Measurements from ENCODE around the gene PDZD7.
A peak's percentile ranks its signal among the peaks of the same experiment; 100 is the strongest.
"Not testable (repeated sequence)": the region's sequence is repeated elsewhere in the genome, so short reads cannot be mapped to it uniquely, and the experiment has no call there.

PDZD7 gene

GRCh38 chr10:101035916-101036702, 5.2 kb upstream of the PDZD7 start:
- ATAC-seq, result no peak
- TF ChIP-seq CSDC2 (CRISPR knock-in tag; IDR thresholded peaks at IDR 0.05), result no peak
- TF ChIP-seq PATZ1 (CRISPR knock-in tag; IDR thresholded peaks at IDR 0.05; ENCODE audit: borderline replicate concordance), result no peak
- no peak for TF ChIP-seq POU6F1 (CRISPR knock-in tag; IDR thresholded peaks at IDR 0.05; ENCODE audit: borderline replicate concordance, low read depth)

- ATAC-seq, result no peak
- TF ChIP-seq BACH2 (CRISPR knock-in tag; IDR thresholded peaks at IDR 0.05; ENCODE audit: borderline replicate concordance), result no peak
Observed at GRCh38 chr10:101035314-101035713, 4.4 kb upstream of the PDZD7 start.

- ATAC-seq, result not testable (repeated sequence)
Observed at GRCh38 chr10:101034404-101034803, 3.5 kb upstream of the PDZD7 start.

GRCh38 chr10:101033276-101033675, 2.3 kb upstream of the PDZD7 start:
- TF ChIP-seq TOX (CRISPR knock-in tag; IDR thresholded peaks at IDR 0.05; ENCODE audit: borderline replicate concordance), result no peak
- ATAC-seq, result no peak

GRCh38 chr10:101032637-101033224, 1.8 kb upstream of the PDZD7 start:
- no peak for TF ChIP-seq OSR1 (CRISPR knock-in tag; IDR thresholded peaks at IDR 0.05)
- TF ChIP-seq BACH2 (CRISPR knock-in tag; IDR thresholded peaks at IDR 0.05; ENCODE audit: borderline replicate concordance), result no peak
- no peak for TF ChIP-seq ZC3H10 (CRISPR knock-in tag; IDR thresholded peaks at IDR 0.05)
- peak; percentile 62; the same call in 1 of the 2 replicates for TF ChIP-seq TCF4 (CRISPR knock-in tag; IDR thresholded peaks at IDR 0.05; ENCODE audit: borderline replicate concordance)
- no peak for TF ChIP-seq RARB (CRISPR knock-in tag; IDR thresholded peaks at IDR 0.05)
- peak; percentile 60; the same call in 1 of the 2 replicates for TF ChIP-seq TSHZ2 (CRISPR knock-in tag; IDR thresholded peaks at IDR 0.05)
- no peak for TF ChIP-seq CSRNP3 (CRISPR knock-in tag; IDR thresholded peaks at IDR 0.05)
- no peak for TF ChIP-seq CREB5 (CRISPR knock-in tag; IDR thresholded peaks at IDR 0.05; ENCODE audit: low read depth)
- peak; percentile 82 for ATAC-seq

Data from SK-N-SH treated with all-trans-retinoic acid at 6 μM for 48 hours (cell line).